Right lobe of liver (tissue), 4 donors: ENCODE results near the gene FGFR2.

ENCODE experiments used
- POLR2A ChIP-seq: fragments of 450-650 bp; IDR thresholded peaks from one replicate; pipeline ENCODE4 v1.6.1; 2017; ENCODE audit warnings: antibody characterized with exemption, mild to moderate bottlenecking
- TF ChIP-seq, protein P1 (sequence below), 4 donors: fragments of 200-600 bp in 3 of 4; fragments of 450-650 bp in 1 of 4; IDR thresholded peaks; one replicate each; pipeline versions ENCODE4 v1.5.1 to v1.8.0; 2016 to 2022; ENCODE audit warnings: antibody characterized with exemption in 4 of 4, mild to moderate bottlenecking in 2 of 4
- donor health status: DM: no; HTN: no; CAD: no.
- donor health status: DM: no; HTN: no; CAD: no.
- donor health status: DM: no; HTN: yes; CAD: no.

DNA sequence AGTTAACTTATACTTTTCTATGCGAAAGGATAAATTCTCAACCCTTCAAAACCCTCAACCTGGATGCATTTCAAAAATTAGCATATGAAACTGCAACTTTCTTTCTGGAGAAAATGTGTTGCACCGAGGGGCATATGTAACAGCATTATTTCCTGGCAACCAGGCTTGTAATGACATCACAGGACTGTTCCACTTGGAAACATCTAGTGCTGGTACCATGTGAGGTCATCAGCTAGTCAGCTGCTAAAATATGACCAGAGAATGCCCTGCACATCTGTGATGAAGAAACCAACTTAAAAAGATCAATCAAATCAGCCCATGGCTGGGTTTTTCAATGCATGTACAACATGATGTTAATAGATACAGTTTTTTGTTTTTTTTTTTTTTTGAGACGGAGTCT is 40.0 kb downstream of the FGFR2 start:
- TF ChIP-seq, protein P1, sequence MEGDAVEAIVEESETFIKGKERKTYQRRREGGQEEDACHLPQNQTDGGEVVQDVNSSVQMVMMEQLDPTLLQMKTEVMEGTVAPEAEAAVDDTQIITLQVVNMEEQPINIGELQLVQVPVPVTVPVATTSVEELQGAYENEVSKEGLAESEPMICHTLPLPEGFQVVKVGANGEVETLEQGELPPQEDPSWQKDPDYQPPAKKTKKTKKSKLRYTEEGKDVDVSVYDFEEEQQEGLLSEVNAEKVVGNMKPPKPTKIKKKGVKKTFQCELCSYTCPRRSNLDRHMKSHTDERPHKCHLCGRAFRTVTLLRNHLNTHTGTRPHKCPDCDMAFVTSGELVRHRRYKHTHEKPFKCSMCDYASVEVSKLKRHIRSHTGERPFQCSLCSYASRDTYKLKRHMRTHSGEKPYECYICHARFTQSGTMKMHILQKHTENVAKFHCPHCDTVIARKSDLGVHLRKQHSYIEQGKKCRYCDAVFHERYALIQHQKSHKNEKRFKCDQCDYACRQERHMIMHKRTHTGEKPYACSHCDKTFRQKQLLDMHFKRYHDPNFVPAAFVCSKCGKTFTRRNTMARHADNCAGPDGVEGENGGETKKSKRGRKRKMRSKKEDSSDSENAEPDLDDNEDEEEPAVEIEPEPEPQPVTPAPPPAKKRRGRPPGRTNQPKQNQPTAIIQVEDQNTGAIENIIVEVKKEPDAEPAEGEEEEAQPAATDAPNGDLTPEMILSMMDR (IDR thresholded peaks at IDR 0.05), result no peak
- no peak for TF ChIP-seq POLR2A
